AG09319 (cell line): ENCODE results near the gene ZYX.

Experiments used
- DNase-seq: peaks from one replicate; pipeline ENCODE4 v3.0.0-alpha.2; 2010; ENCODE audit warnings: low read depth; ENCODE audit errors: extremely low read depth
- CTCF ChIP-seq: IDR thresholded peaks from 2 replicates; pipeline ENCODE4 v1.5.1; 2011; ENCODE audit warnings: low read depth, mild to moderate bottlenecking, inconsistent platforms, low read length, moderate library complexity

ZYX gene

GRCh38 chr7:143387156-143387975 is 6.2 kb downstream of the ZYX start:
- DNase-seq: no peak
- no peak for TF ChIP-seq CTCF

GRCh38 chr7:143388051-143388450 is 6.9 kb downstream of the ZYX start:
- DNase-seq: no peak
- TF ChIP-seq CTCF: no peak

GRCh38 chr7:143388491-143389101 is 7.5 kb downstream of the ZYX start:
- DNase-seq: no peak
- no peak for TF ChIP-seq CTCF

- DNase-seq: no peak
- no peak for TF ChIP-seq CTCF
Observed at GRCh38 chr7:143389316-143390103, 8.4 kb downstream of the ZYX start.

GRCh38 chr7:143390104-143390772 is 9.1 kb downstream of the ZYX start:
- DNase-seq: no peak
- no peak for TF ChIP-seq CTCF

- DNase-seq: no peak
- TF ChIP-seq CTCF: no peak
Observed at GRCh38 chr7:143390773-143391317, 9.7 kb downstream of the ZYX start.
